SK-N-SH (cell line): ENCODE measurements around the gene ZDHHC14. TPM values are rescaled to one million over a fixed set of nuclear protein-coding genes. Genes with fewer than 3 reads are reported as not detected.

Experiments used
- CTCF ChIA-PET: fragments of 300-600, 350-600 bp; formaldehyde crosslinking; extraction: SDS; loops from one replicate; lab custom pipeline; 2021; lab: Yijun Ruan, JAX
- POLR2A ChIA-PET: fragments of 350-600 bp; sonication (Branson Sonifier 250); formaldehyde crosslinking; extraction: SDS; loops from one replicate; lab custom pipeline; 2020; ENCODE audit warnings: antibody characterized with exemption, inconsistent platforms; lab: Yijun Ruan, JAX
- DNase-seq: peaks from one replicate; pipeline ENCODE4 v3.0.0; 2012
- H2AFZ ChIP-seq: fragments of 200-600 bp; sonication (generic); 2 replicates; pipeline ENCODE4 v1.8.1; 2016; ENCODE audit warnings: antibody characterized with exemption, mild to moderate bottlenecking, low read depth
- H3F3A ChIP-seq: fragments of 200-600 bp; sonication (generic); replicated peaks from 2 replicates; pipeline ENCODE3; 2016; ENCODE audit warnings: antibody characterized with exemption, mild to moderate bottlenecking; ENCODE audit not compliant: insufficient read depth
- H3K27ac ChIP-seq, 2 experiments: fragments of 200-500 bp in 1 of 2; fragments of 200-600 bp in 1 of 2; sonication (Bioruptor generic) in 1 of 2; sonication (generic), shearing (Covaris generic) in 1 of 2; 2 replicates each; pipeline versions ENCODE4 v1.5.1 to v1.6.1; 2014 to 2016; ENCODE audit warnings: low read depth in 2 of 2, inconsistent platforms in 1 of 2, low read length in 1 of 2, mild to moderate bottlenecking in 1 of 2, mixed read lengths in 1 of 2
- H3K27me3 ChIP-seq: fragments of 200-600 bp; sonication (generic), shearing (Covaris generic); 2 replicates; pipeline ENCODE4 v1.6.1; 2016; ENCODE audit warnings: mixed run types; ENCODE audit not compliant: insufficient read depth
- H3K36me3 ChIP-seq, 2 experiments: fragments of 200-500 bp in 1 of 2; fragments of 200-600 bp in 1 of 2; sonication (Bioruptor generic) in 1 of 2; sonication (generic) in 1 of 2; replicated peaks in 1 of 2; 2 replicates each; pipeline versions ENCODE3 to v1.5.1; 2014 to 2016; ENCODE audit warnings: low read length in 1 of 2, mild to moderate bottlenecking in 1 of 2; ENCODE audit not compliant: insufficient read depth in 2 of 2, control insufficient read depth in 1 of 2
- H3K4me1 ChIP-seq, 2 experiments: fragments of 200-500 bp in 1 of 2; fragments of 200-600 bp in 1 of 2; sonication (Bioruptor generic) in 1 of 2; sonication (generic), shearing (Covaris generic) in 1 of 2; 2 replicates each; pipeline versions ENCODE4 v1.5.1 to v1.6.1; 2014 to 2016; ENCODE audit warnings: low read depth in 1 of 2, low read length in 1 of 2, mixed run types in 1 of 2; ENCODE audit not compliant: insufficient read depth in 2 of 2, control insufficient read depth in 1 of 2
- H3K4me2 ChIP-seq: fragments of 200-600 bp; sonication (generic), shearing (Covaris generic); 2 replicates; pipeline ENCODE4 v1.6.1; 2017; ENCODE audit warnings: mixed run types
- H3K4me3 ChIP-seq, 2 experiments: fragments of 200-500 bp in 1 of 2; fragments of 200-600 bp in 1 of 2; sonication (Bioruptor generic) in 1 of 2; sonication (generic), shearing (Covaris generic) in 1 of 2; 2 replicates each; pipeline versions ENCODE4 v1.5.1 to v1.8.1; 2014 to 2016; ENCODE audit warnings: low read depth in 2 of 2, inconsistent platforms in 1 of 2, low read length in 1 of 2, mild to moderate bottlenecking in 1 of 2, mixed read lengths in 1 of 2, moderate library complexity in 1 of 2
- H3K79me2 ChIP-seq: fragments of 200-600 bp; sonication (generic); 2 replicates; pipeline ENCODE4 v1.8.1; 2017; ENCODE audit warnings: mild to moderate bottlenecking; ENCODE audit not compliant: insufficient read depth
- H3K9ac ChIP-seq: fragments of 200-600 bp; sonication (generic); 2 replicates; pipeline ENCODE4 v1.6.1; 2017; ENCODE audit warnings: mixed run types
- H3K9me2 ChIP-seq: fragments of 200-600 bp; sonication (generic); 2 replicates; pipeline ENCODE4 v1.6.1; 2017; ENCODE audit warnings: mixed run types
- H3K9me3 ChIP-seq: fragments of 200-600 bp; sonication (generic); 2 replicates; pipeline ENCODE4 v1.6.1; 2017; ENCODE audit warnings: mixed run types, mild to moderate bottlenecking, moderate library complexity
- H4K20me1 ChIP-seq: fragments of 200-600 bp; sonication (generic); 2 replicates; pipeline ENCODE4 v1.6.1; 2017; ENCODE audit warnings: mild to moderate bottlenecking, mixed run types; ENCODE audit not compliant: insufficient read depth
- CHD2 ChIP-seq: fragments of 150-350 bp; IDR thresholded peaks from 2 replicates; pipeline ENCODE4 v1.6.1; 2018; ENCODE audit warnings: low read length; ENCODE audit not compliant: partially characterized antibody
- CTCF ChIP-seq: fragments of 200-600 bp; sonication (generic); IDR thresholded peaks from 2 replicates; pipeline ENCODE4 v1.6.1; 2017; ENCODE audit warnings: antibody characterized with exemption, mild to moderate bottlenecking, moderate library complexity
- ELF1 ChIP-seq: IDR thresholded peaks from 2 replicates; pipeline ENCODE4 v1.4.0; 2012
- EP300 ChIP-seq, 2 experiments: IDR thresholded peaks; 2 replicates each; pipeline versions ENCODE4 v1.4.0 to v1.6.1; 2012; ENCODE audit warnings: borderline replicate concordance in 1 of 2, low read depth in 1 of 2, low read length in 1 of 2
- EZH2phosphoT487 ChIP-seq: fragments of 200-600 bp; sonication (generic); IDR thresholded peaks from 2 replicates; pipeline ENCODE4 v1.6.1; 2017; ENCODE audit warnings: low read depth, mixed run types, mild to moderate bottlenecking, antibody characterized with exemption, moderate library complexity, borderline replicate concordance
- FOSL2 ChIP-seq: IDR thresholded peaks from 2 replicates; pipeline ENCODE4 v1.4.0; 2012; ENCODE audit warnings: low read depth, mild to moderate bottlenecking, moderate library complexity, borderline replicate concordance
- GATA2 ChIP-seq: sonication (generic); formaldehyde crosslinking; IDR thresholded peaks from 2 replicates; pipeline ENCODE4 v1.5.0; 2020; ENCODE audit warnings: mild to moderate bottlenecking, missing genetic modification reagents
- MXI1 ChIP-seq: IDR thresholded peaks from 2 replicates; pipeline ENCODE4 v1.6.1; 2012; ENCODE audit warnings: mild to moderate bottlenecking, low read depth, low read length, improper control_type of control experiment
- NFIC ChIP-seq: IDR thresholded peaks from 2 replicates; pipeline ENCODE4 v1.4.0; 2012; ENCODE audit warnings: borderline replicate concordance
- NRF1 ChIP-seq: IDR thresholded peaks from 2 replicates; pipeline ENCODE4 v1.6.1; 2012; ENCODE audit warnings: low read depth, mild to moderate bottlenecking, low read length
- RAD21 ChIP-seq: IDR thresholded peaks from 2 replicates; pipeline ENCODE4 v1.6.1; 2012; ENCODE audit warnings: mild to moderate bottlenecking, low read length
- RCOR1 ChIP-seq: fragments of 150-350 bp; IDR thresholded peaks from 2 replicates; pipeline ENCODE4 v1.6.1; 2017; ENCODE audit warnings: antibody characterized with exemption, low read length
- SMC3 ChIP-seq: IDR thresholded peaks from 2 replicates; pipeline ENCODE4 v1.6.1; 2012; ENCODE audit warnings: low read depth, low read length, improper control_type of control experiment
- USF1 ChIP-seq: IDR thresholded peaks from 2 replicates; pipeline ENCODE4 v1.4.0; 2012; ENCODE audit warnings: low read depth, borderline replicate concordance
- WGBS: methylation state at CpG from one replicate; pipeline ENCODE4 v1.1.6; 2017; ENCODE audit warnings: low lambda C conversion rate; 5-methylcytosine and 5-hydroxymethylcytosine counted together
- polyA plus RNA-seq, 3 experiments: library from polyadenylated mRNA; depleted of rRNA; stranded (reverse); fragments of >200 nt; gene quantifications; 2 replicates each; pipeline ENCODE4 v1.2.3, GENCODE V29; 2012
- TF ChIP-seq, protein P1 (sequence below): fragments of 150-350 bp; IDR thresholded peaks from 2 replicates; pipeline ENCODE4 v1.6.1; 2017; ENCODE audit warnings: antibody characterized with exemption, low read length, low read depth, borderline replicate concordance
- TF ChIP-seq, protein P2 (sequence below): IDR thresholded peaks from 2 replicates; pipeline ENCODE4 v1.6.1; 2012; ENCODE audit warnings: mild to moderate bottlenecking, low read depth, low read length, moderate library complexity
- TF ChIP-seq, protein P3 (sequence below): IDR thresholded peaks from 2 replicates; pipeline ENCODE4 v1.4.0; 2012; ENCODE audit warnings: low read depth

ZDHHC14 gene
- polyA plus RNA-seq, 1 of the 3 experiments (the other 2 are of a cell fraction), result 5.4 TPM

- 31% methylated on average over 11 of the region's 11 CpGs for WGBS
- peak overlapping the region in 1 of 2 experiments; percentile 37; a peak in 1 of 4 replicates for H3K4me3 ChIP-seq
- H3F3A ChIP-seq, result no peaks in the 10 kb centered on the region
- no peaks in the 10 kb centered on the region for H3K79me2 ChIP-seq
- no peaks in the 10 kb centered on the region for H3K9me2 ChIP-seq
- H3K9me3 ChIP-seq, result no peaks in the 10 kb centered on the region
- H3K27ac ChIP-seq, result no peak overlapping the region
- POLR2A ChIA-PET, result interaction anchor here (0.6 to 1.6 kb wide), 2 partner anchors 344 to 373 kb away, joined by 4 to 10 read pairs; partner anchors contain the start of gene TMEM242
- no peaks in the 10 kb centered on the region for H3K36me3 ChIP-seq
- peak overlapping the region; percentile 53; the same call in 1 of the 2 replicates for H2AFZ ChIP-seq
- no peaks in the 10 kb centered on the region for H3K27me3 ChIP-seq
- peaks cover 5 to 9% of the 10 kb centered on the region in 2 experiments; a peak in 3 of 4 replicates for H3K4me1 ChIP-seq
- TF ChIP-seq CTCF (peak; percentile 87), NRF1 (no peak), SMC3 (peak; percentile 69), RAD21 (peak; percentile 88)
- H4K20me1 ChIP-seq, result no peaks in the 10 kb centered on the region
- H3K9ac ChIP-seq, result 0 out of 2 replicates have a peak overlapping the region, but pooled peaks have one; percentile 11
- peak overlapping the region; percentile 11; the same call in 1 of the 2 replicates for H3K4me2 ChIP-seq
- DNase-seq, result peak; percentile 77
- CTCF ChIA-PET, result interaction anchor here (0.6 to 7.4 kb wide), 39 partner anchors 10 to 473 kb away, joined by 3 to 66 read pairs (median 3); partner anchors contain the start of gene TMEM242
Measured at GRCh38 chr6:157667211-157668008, 286.4 kb downstream of the ZDHHC14 start.

GRCh38 chr6:157668009-157668401 is 287.0 kb downstream of the ZDHHC14 start:
- H3F3A ChIP-seq, result no peaks in the 10 kb centered on the region
- no peak for DNase-seq
- no peak overlapping the region for H3K27ac ChIP-seq
- no peaks in the 10 kb centered on the region for H3K79me2 ChIP-seq
- ChIA-PET POLR2A (interaction anchor here (0.6 kb wide), 1 partner anchor 373 kb away, joined by 4 read pairs; no protein-coding TSS in a partner anchor), CTCF (interaction anchor here (0.6 to 7.4 kb wide), 21 partner anchors 11 to 473 kb away, joined by 3 to 66 read pairs (median 4); partner anchors contain the start of gene TMEM242)
- 71% methylated on average over 3 of the region's 3 CpGs for WGBS
- H3K4me2 ChIP-seq, result peak overlapping the region; percentile 11; the same call in 1 of the 2 replicates
- no peaks in the 10 kb centered on the region for H3K9me2 ChIP-seq
- no peaks in the 10 kb centered on the region for H3K9me3 ChIP-seq
- no peaks in the 10 kb centered on the region for H3K36me3 ChIP-seq
- no peak overlapping the region for H3K9ac ChIP-seq
- H3K4me3 ChIP-seq, result no peak overlapping the region
- H2AFZ ChIP-seq, result no peak overlapping the region
- H3K4me1 ChIP-seq, result peaks cover 5 to 9% of the 10 kb centered on the region in 2 experiments; a peak in 3 of 4 replicates
- no peaks in the 10 kb centered on the region for H4K20me1 ChIP-seq
- H3K27me3 ChIP-seq, result no peaks in the 10 kb centered on the region
- TF ChIP-seq EZH2phosphoT487 (no peak), NFIC (no peak), EP300 (IDR thresholded peaks at IDR 0.05; ENCODE audit: borderline replicate concordance in 1 of 2, low read depth in 1 of 2, low read length in 1 of 2) (no peak), MXI1 (no peak), RAD21 (no peak), ELF1 (no peak), GATA2 (no peak), CHD2 (no peak), RCOR1 (no peak), USF1 (no peak), FOSL2 (no peak)
- TF ChIP-seq, protein P1, sequence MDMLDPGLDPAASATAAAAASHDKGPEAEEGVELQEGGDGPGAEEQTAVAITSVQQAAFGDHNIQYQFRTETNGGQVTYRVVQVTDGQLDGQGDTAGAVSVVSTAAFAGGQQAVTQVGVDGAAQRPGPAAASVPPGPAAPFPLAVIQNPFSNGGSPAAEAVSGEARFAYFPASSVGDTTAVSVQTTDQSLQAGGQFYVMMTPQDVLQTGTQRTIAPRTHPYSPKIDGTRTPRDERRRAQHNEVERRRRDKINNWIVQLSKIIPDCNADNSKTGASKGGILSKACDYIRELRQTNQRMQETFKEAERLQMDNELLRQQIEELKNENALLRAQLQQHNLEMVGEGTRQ, result no peak
- TF ChIP-seq, protein P2, sequence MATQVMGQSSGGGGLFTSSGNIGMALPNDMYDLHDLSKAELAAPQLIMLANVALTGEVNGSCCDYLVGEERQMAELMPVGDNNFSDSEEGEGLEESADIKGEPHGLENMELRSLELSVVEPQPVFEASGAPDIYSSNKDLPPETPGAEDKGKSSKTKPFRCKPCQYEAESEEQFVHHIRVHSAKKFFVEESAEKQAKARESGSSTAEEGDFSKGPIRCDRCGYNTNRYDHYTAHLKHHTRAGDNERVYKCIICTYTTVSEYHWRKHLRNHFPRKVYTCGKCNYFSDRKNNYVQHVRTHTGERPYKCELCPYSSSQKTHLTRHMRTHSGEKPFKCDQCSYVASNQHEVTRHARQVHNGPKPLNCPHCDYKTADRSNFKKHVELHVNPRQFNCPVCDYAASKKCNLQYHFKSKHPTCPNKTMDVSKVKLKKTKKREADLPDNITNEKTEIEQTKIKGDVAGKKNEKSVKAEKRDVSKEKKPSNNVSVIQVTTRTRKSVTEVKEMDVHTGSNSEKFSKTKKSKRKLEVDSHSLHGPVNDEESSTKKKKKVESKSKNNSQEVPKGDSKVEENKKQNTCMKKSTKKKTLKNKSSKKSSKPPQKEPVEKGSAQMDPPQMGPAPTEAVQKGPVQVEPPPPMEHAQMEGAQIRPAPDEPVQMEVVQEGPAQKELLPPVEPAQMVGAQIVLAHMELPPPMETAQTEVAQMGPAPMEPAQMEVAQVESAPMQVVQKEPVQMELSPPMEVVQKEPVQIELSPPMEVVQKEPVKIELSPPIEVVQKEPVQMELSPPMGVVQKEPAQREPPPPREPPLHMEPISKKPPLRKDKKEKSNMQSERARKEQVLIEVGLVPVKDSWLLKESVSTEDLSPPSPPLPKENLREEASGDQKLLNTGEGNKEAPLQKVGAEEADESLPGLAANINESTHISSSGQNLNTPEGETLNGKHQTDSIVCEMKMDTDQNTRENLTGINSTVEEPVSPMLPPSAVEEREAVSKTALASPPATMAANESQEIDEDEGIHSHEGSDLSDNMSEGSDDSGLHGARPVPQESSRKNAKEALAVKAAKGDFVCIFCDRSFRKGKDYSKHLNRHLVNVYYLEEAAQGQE, result no peak
- TF ChIP-seq, protein P3, sequence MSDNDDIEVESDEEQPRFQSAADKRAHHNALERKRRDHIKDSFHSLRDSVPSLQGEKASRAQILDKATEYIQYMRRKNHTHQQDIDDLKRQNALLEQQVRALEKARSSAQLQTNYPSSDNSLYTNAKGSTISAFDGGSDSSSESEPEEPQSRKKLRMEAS, result no peak
